ENCODE results near the gene FOS. TPM values are rescaled to one million over a fixed set of nuclear protein-coding genes. Genes with fewer than 3 reads are reported as not detected.
A peak's percentile ranks its signal among the peaks of the same experiment; 100 is the strongest.

The FOS gene
- total and polyA plus RNA-seq, 12 donors, result 9.3 to 173 (median 53.2) TPM

GRCh38 chr14:75247939-75248338 is 30.7 kb upstream of the FOS start:
- peaks cover 0 to 44% (median 0%) of the 10 kb centered on the region in 9 donors for H3K4me1 ChIP-seq
- TF ChIP-seq CTCF (IDR thresholded peaks at IDR 0.05), result no peak
- H3K27ac ChIP-seq, result peak overlapping the region in 1 of 10 donors; percentile 40
- intact Hi-C loops (cut with DNase I), result loop anchor here in 1 of 10 donors (10.0 kb wide), 1 partner anchor 63 kb away; no protein-coding TSS in a partner anchor
- H3K4me3 ChIP-seq, result no peak overlapping the region
- H3K36me3 ChIP-seq, result no peaks in the 10 kb centered on the region
- no peaks in the 10 kb centered on the region for H3K9me3 ChIP-seq
- DNase-seq (no peak), ATAC-seq (no peak)
- 87 to 88% methylated on average over 6 of the region's 6 CpGs for WGBS, 2 donors
- no peaks in the 10 kb centered on the region for H3K27me3 ChIP-seq

- intact Hi-C loops (cut with DNase I), result loop anchor here in 1 of 10 donors (10.0 kb wide), 1 partner anchor 65 kb away; no protein-coding TSS in a partner anchor
- DNase-seq (no peak), ATAC-seq (peak in 3 of 8 donors; percentile 6 to 25 (median 16))
- 58 to 66% methylated on average over 10 of the region's 10 CpGs for WGBS, 2 donors
- TF ChIP-seq CTCF (IDR thresholded peaks at IDR 0.05), result no peak
- Histone ChIP-seq H3K27ac (peak overlapping the region in 1 of 10 donors; percentile 26), H3K36me3 (no peaks in the 10 kb centered on the region), H3K27me3 (no peaks in the 10 kb centered on the region), H3K4me3 (no peak overlapping the region), H3K9me3 (no peaks in the 10 kb centered on the region), H3K4me1 (peaks cover 0 to 44% (median 5%) of the 10 kb centered on the region in 9 donors)
Measured at GRCh38 chr14:75249251-75249957, 29.2 kb upstream of the FOS start.

DNA sequence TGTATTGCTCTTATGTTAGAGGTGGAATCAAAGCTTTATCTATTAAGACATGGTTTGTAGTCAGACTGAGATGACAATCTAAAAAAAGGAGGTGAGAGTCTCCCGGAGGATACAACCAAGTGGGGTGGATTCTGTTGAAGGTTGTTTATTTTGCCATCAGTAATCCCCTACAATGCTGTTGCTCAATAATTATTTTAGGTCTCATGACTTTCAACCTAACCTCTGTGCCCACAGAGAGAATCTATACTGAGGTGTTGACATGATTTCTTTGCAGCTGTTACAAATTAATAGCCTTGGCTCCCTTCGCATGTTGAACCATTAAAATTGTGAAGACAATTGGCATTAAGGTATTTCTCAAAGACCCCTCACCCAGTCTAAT is 28.7 kb upstream of the FOS start:
- peak overlapping the region in 1 of 10 donors; percentile 26 for H3K27ac ChIP-seq
- H3K27me3 ChIP-seq, result no peaks in the 10 kb centered on the region
- no peak for DNase-seq
- peaks cover 3 to 50% (median 10%) of the 10 kb centered on the region in 9 donors for H3K4me1 ChIP-seq
- WGBS, 2 donors, result 47 to 67% methylated on average over 2 of the region's 2 CpGs
- no peaks in the 10 kb centered on the region for H3K9me3 ChIP-seq
- intact Hi-C loops (cut with DNase I), result loop anchor here in 1 of 10 donors (10.0 kb wide), 1 partner anchor 65 kb away; no protein-coding TSS in a partner anchor
- TF ChIP-seq CTCF (IDR thresholded peaks at IDR 0.05), result no peak
- no peak for ATAC-seq
- H3K4me3 ChIP-seq, result no peak overlapping the region
- H3K36me3 ChIP-seq, result no peaks in the 10 kb centered on the region

- no peak for ATAC-seq
- Histone ChIP-seq H3K36me3 (no peaks in the 10 kb centered on the region), H3K27me3 (no peaks in the 10 kb centered on the region), H3K4me3 (no peak overlapping the region), H3K27ac (no peak overlapping the region), H3K9me3 (no peaks in the 10 kb centered on the region), H3K4me1 (peaks cover 3 to 54% (median 15%) of the 10 kb centered on the region in 9 donors)
- WGBS, 2 donors, result 91 to 92% methylated on average over 4 of the region's 4 CpGs
- intact Hi-C loops (cut with DNase I), result no loop called here
- TF ChIP-seq CTCF (IDR thresholded peaks at IDR 0.05), result no peak
- no peak for DNase-seq
Measured at GRCh38 chr14:75250800-75251199, 27.8 kb upstream of the FOS start.

Measured in heart right ventricle (tissue), 16 donors.